ENCODE results near the gene TLE7. TPM values are rescaled to one million over a fixed set of nuclear protein-coding genes. Genes with fewer than 3 reads are reported as not detected.

The TLE7 gene
- polyA plus RNA-seq, 2 of the 4 experiments (the other 2 are of a cell fraction) = not detected

GRCh38 chr16:71406724-71407123, 35.1 kb downstream of the TLE7 start (continued):
- TF ChIP-seq REST (IDR thresholded peaks at IDR 0.05) (no peak), NPAS2 (CRISPR knock-in tag; IDR thresholded peaks at IDR 0.05; ENCODE audit: borderline replicate concordance) (no peak), ESRRA (IDR thresholded peaks at IDR 0.05; ENCODE audit: borderline replicate concordance, low read length) (no peak), MAX (IDR thresholded peaks at IDR 0.05) (no peak)

DNA sequence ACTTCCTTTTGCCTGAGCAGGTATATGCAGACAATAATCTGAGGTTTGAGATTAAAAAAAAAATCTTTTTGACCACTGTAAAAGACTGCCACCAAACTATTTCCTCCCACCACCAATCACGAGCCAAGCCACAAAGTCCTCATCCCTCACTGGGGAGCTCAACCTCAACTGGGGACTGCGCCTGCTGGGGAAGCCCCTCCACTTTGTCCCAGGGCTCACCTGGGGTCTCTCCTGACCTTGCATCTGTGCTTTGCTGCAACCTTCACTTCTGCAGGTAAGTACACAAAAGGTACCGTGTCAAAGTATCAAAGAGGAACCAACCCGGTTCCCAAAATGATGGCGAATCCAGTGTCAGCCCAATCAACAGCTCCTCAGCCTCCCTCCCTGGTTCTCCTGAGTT, 35.5 kb downstream of the TLE7 start:
- Histone ChIP-seq H3K4me1 (no peaks in the 10 kb centered on the region), H3K4me2 (no peak overlapping the region), H3K9me3 (no peaks in the 10 kb centered on the region; the same call in 2 of the 3 replicates), H3K27ac (no peak overlapping the region), H3K4me3 (no peak overlapping the region)
- CTCF ChIA-PET = interaction anchor here (1.6 kb wide), 1 partner anchor 93 kb away, joined by 8 read pairs; no protein-coding TSS in a partner anchor
- 14% methylated on average over 4 of the region's 5 CpGs for WGBS (ENCODE audit: missing lambda C conversion rate)
- TF ChIP-seq CHD2 (IDR thresholded peaks at IDR 0.05; ENCODE audit: low read length, partially characterized antibody) (no peak), PBX3 (IDR thresholded peaks at IDR 0.05) (no peak), RNF2 (IDR thresholded peaks at IDR 0.05; ENCODE audit: borderline replicate concordance, low read depth) (no peak), SREBF2 (IDR thresholded peaks at IDR 0.05) (no peak), MAX (IDR thresholded peaks at IDR 0.05) (no peak)
- TF ChIP-seq, protein P1, sequence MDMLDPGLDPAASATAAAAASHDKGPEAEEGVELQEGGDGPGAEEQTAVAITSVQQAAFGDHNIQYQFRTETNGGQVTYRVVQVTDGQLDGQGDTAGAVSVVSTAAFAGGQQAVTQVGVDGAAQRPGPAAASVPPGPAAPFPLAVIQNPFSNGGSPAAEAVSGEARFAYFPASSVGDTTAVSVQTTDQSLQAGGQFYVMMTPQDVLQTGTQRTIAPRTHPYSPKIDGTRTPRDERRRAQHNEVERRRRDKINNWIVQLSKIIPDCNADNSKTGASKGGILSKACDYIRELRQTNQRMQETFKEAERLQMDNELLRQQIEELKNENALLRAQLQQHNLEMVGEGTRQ (IDR thresholded peaks at IDR 0.05) = no peak
- FAIRE-seq (no peak), ATAC-seq (no peak), DNase-seq (ENCODE audit: low read depth in 1 of 2, low spot score in 1 of 2) (no peak)
- POLR2A ChIA-PET = no interaction called here

GRCh38 chr16:71404364-71404763, 37.5 kb downstream of the TLE7 start:
- ChIA-PET POLR2A (no interaction called here), CTCF (interaction anchor here (1.0 to 4.3 kb wide), 3 partner anchors 8 to 134 kb away, joined by 3 to 27 read pairs (median 3); no protein-coding TSS in a partner anchor)
- FAIRE-seq (no peak), ATAC-seq (no peak), DNase-seq (ENCODE audit: low read depth in 1 of 2, low spot score in 1 of 2) (no peak)
- no peak overlapping the region for H3K4me3 ChIP-seq
- no peak overlapping the region for H3K4me2 ChIP-seq
- H3K27ac ChIP-seq = no peak overlapping the region
- no peaks in the 10 kb centered on the region; the same call in 2 of the 3 replicates for H3K9me3 ChIP-seq
- TF ChIP-seq TP53 (CRISPR knock-in tag; IDR thresholded peaks at IDR 0.05) (no peak), PHF8 (IDR thresholded peaks at IDR 0.05; ENCODE audit: borderline replicate concordance, low read depth) (no peak), HEYL (CRISPR knock-in tag; IDR thresholded peaks at IDR 0.05) (no peak), EHMT2 (IDR thresholded peaks at IDR 0.05; ENCODE audit: low read depth) (no peak), BHLHE40 (IDR thresholded peaks at IDR 0.05; ENCODE audit: low read depth, low read length) (no peak), FOXS1 (CRISPR knock-in tag; IDR thresholded peaks at IDR 0.05) (no peak), ZSCAN20 (CRISPR knock-in tag; IDR thresholded peaks at IDR 0.05) (no peak), CBX2 (IDR thresholded peaks at IDR 0.05; ENCODE audit: borderline replicate concordance, low read depth) (no peak), POLR2A (IDR thresholded peaks at IDR 0.05; ENCODE audit: low read length) (no peak), REST (IDR thresholded peaks at IDR 0.05) (no peak), HES2 (IDR thresholded peaks at IDR 0.05) (no peak), SREBF2 (IDR thresholded peaks at IDR 0.05) (no peak), MAX (IDR thresholded peaks at IDR 0.05) (no peak), HOXB5 (CRISPR knock-in tag; IDR thresholded peaks at IDR 0.05) (no peak), EP300 (IDR thresholded peaks at IDR 0.05) (no peak)
- no peaks in the 10 kb centered on the region for H3K4me1 ChIP-seq
- 71% methylated on average over 4 of the region's 4 CpGs for WGBS (ENCODE audit: missing lambda C conversion rate)

Measured in A549 (cell line).